Pancreas (tissue), 10 donors: Measurements from ENCODE around the gene PRR14. TPM values are rescaled to one million over a fixed set of nuclear protein-coding genes. Genes with fewer than 3 reads are reported as not detected.

Experiments used
- ATAC-seq, 4 donors: fragments of 200-7000 bp; cut with Tn5 transposase; one replicate each; pipeline versions ENCODE4 v1.8.0 to v1.9.1; 2020; ENCODE audit warnings: mild to moderate bottlenecking in 4 of 4, moderate library complexity in 4 of 4
- DNase-seq, 6 donors: peaks; one replicate each; pipeline ENCODE4 v3.0.0-alpha.2; 2020
- FAIRE-seq: peaks from 2 replicates; lab custom pipeline; 2012; peaks lifted over from hg19 to GRCh38; lab: Jason Lieb, UNC
- H3K27ac ChIP-seq, 4 donors: fragments of 200-600 bp; sonication (generic); 1 replicate in 3 of 4; 2 replicates in 1 of 4; pipeline versions ENCODE4 v1.5.0 to v1.8.0; 2020
- H3K27me3 ChIP-seq, 4 donors: fragments of 200-600 bp; one replicate each; pipeline ENCODE4 v1.8.0; 2021
- H3K36me3 ChIP-seq, 3 donors: fragments of 200-600 bp; sonication (generic) in 1 of 3; one replicate each; pipeline versions ENCODE4 v1.5.0 to v1.8.0; 2020 to 2021
- H3K4me1 ChIP-seq, 3 donors: fragments of 200-600 bp; one replicate each; pipeline ENCODE4 v1.8.0; 2021
- H3K4me3 ChIP-seq, 4 donors: fragments of 200-600 bp; sonication (generic) in 2 of 4; one replicate each; pipeline versions ENCODE4 v1.5.0 to v1.8.0; 2020 to 2021
- H3K9me3 ChIP-seq, 4 donors: fragments of 200-600 bp; one replicate each; pipeline ENCODE4 v1.8.0; 2021
- WGBS, 2 donors: extraction: QIAGEN DNeasy Blood & Tissue Kit; methylation state at CpG; one replicate each; pipeline ENCODE4 v1.1.7; 2013; 5-methylcytosine and 5-hydroxymethylcytosine counted together
- intact Hi-C, 3 donors: fragments of 100-400 bp; cut with DNase I; formaldehyde crosslinking; loops; one replicate each; pipeline versions ENCODE4 v1.11.1 to v1.14.2; 2022
- polyA plus RNA-seq, 2 donors: library from polyadenylated mRNA; stranded (reverse); fragments of 200-250 nt; gene quantifications; one replicate each; pipeline ENCODE4 v1.2.3, GENCODE V29; 2013
- total RNA-seq, 6 donors: library from RNA; stranded (reverse); fragmentation: NEBNext Ultra II Directional in 4 of 6; extraction: Animal tissue kit (Norgen Biotek cat#: 25700) in 4 of 6; gene quantifications; one replicate each; pipeline versions ENCODE4 v1.2.1 to v1.2.4, GENCODE V29; 2021 to 2023
- TF ChIP-seq, protein P1 (sequence below), 4 donors: fragments of 200-600 bp; sonication (generic) in 3 of 4; IDR thresholded peaks; one replicate each; pipeline versions ENCODE4 v1.5.0 to v1.8.0; 2021; ENCODE audit warnings: antibody characterized with exemption in 4 of 4
- donor health status: healthy with polysubstance abuse.
- donor health status: DM: no; HTN: no; CAD: no; lungs with moderate emphysema.
- donor health status: DM: no; HTN: no; CAD: no.
- donor health status: control.
- donor health status: control.
- donor health status: Bipolar disorder and iron deficiency.
- donor health status: DM: yes; HTN: yes; CAD: no.
- donor health status: DM: no; HTN: no; CAD: no.
- donor health status: DM: no; HTN: no; CAD: no.
- donor health status: DM: yes; HTN: yes; CAD: no.

Gene PRR14
- total and polyA plus RNA-seq, 8 donors, result 23.5 to 164 (median 29.7) TPM

DNA sequence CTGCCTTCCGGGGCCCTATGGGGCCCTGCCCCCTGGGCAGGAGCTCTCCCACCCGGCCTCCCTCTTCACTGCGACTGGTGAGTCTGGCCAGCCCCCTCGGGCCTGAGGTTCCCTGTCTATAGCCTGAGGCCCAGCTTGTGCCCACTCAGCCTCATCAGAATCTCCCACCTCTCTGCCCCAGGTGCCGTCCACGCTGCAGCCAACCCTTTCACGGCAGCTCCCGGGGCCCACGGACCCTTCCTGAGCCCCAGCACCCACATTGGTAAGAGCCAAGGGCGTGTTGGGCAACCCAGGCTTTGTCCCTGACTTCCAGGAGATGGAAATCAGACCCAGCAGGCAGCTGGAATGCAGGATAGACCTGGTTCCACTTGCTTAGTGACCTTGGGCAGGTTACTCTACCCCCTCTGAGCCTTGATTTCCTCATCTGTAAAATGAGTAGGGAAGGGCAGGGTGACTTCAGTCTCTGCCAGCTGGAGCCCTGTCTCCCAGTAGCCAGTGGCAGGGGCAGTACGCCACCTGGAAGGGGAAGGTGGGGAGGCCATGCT lies 16.7 kb downstream of the PRR14 start:
- TF ChIP-seq, protein P1, sequence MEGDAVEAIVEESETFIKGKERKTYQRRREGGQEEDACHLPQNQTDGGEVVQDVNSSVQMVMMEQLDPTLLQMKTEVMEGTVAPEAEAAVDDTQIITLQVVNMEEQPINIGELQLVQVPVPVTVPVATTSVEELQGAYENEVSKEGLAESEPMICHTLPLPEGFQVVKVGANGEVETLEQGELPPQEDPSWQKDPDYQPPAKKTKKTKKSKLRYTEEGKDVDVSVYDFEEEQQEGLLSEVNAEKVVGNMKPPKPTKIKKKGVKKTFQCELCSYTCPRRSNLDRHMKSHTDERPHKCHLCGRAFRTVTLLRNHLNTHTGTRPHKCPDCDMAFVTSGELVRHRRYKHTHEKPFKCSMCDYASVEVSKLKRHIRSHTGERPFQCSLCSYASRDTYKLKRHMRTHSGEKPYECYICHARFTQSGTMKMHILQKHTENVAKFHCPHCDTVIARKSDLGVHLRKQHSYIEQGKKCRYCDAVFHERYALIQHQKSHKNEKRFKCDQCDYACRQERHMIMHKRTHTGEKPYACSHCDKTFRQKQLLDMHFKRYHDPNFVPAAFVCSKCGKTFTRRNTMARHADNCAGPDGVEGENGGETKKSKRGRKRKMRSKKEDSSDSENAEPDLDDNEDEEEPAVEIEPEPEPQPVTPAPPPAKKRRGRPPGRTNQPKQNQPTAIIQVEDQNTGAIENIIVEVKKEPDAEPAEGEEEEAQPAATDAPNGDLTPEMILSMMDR (IDR thresholded peaks at IDR 0.05), result no peak
- ATAC-seq, result no peak
- intact Hi-C loops, result loop anchor here in 1 of 3 donors (10.0 kb wide), 1 partner anchor 247 kb away; no protein-coding TSS in a partner anchor
- no peak overlapping the region for H3K4me3 ChIP-seq
- peak in 1 of 6 donors; percentile 23 for DNase-seq
- no peaks in the 10 kb centered on the region for H3K27me3 ChIP-seq
- no peak overlapping the region for H3K27ac ChIP-seq
- no peaks in the 10 kb centered on the region for H3K4me1 ChIP-seq
- FAIRE-seq, result no peak
- H3K9me3 ChIP-seq, result no peaks in the 10 kb centered on the region
- WGBS, 2 donors, result 90 to 92% methylated on average over 9 to 11 of the region's 11 CpGs
- peaks cover 2 to 72% (median 53%) of the 10 kb centered on the region in 3 donors for H3K36me3 ChIP-seq

DNA sequence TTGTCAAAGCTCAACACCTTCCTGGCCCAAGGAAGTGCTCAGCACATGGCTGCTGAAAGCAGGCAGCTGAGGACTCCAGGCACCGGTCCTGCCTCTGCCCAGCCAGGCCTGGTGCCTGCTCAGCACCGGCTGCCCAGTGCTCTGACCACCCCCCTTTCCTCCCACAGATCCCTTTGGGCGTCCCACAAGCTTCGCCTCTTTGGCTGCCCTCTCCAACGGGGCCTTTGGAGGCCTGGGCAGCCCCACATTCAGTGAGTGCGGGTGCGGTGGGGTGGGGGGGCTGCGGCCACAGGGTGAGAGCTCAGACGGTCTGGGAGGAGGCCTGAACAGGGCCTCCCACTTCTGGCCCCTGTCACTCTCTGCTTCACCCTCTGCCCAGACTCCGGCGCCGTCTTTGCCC lies 17.6 kb downstream of the PRR14 start:
- peak in 1 of 6 donors; percentile 26 for DNase-seq
- WGBS, 2 donors, result 91 to 94% methylated on average over 12 of the region's 12 CpGs
- no peak for FAIRE-seq
- H3K9me3 ChIP-seq, result no peaks in the 10 kb centered on the region
- TF ChIP-seq, protein P1 (IDR thresholded peaks at IDR 0.05), result no peak
- ATAC-seq, result no peak
- no peaks in the 10 kb centered on the region for H3K4me1 ChIP-seq
- no peak overlapping the region for H3K4me3 ChIP-seq
- H3K27me3 ChIP-seq, result no peaks in the 10 kb centered on the region
- intact Hi-C loops, result loop anchor here in 1 of 3 donors (10.0 kb wide), 1 partner anchor 246 kb away; no protein-coding TSS in a partner anchor
- H3K27ac ChIP-seq, result no peak overlapping the region
- H3K36me3 ChIP-seq, result peaks cover 2 to 64% (median 52%) of the 10 kb centered on the region in 3 donors

DNA sequence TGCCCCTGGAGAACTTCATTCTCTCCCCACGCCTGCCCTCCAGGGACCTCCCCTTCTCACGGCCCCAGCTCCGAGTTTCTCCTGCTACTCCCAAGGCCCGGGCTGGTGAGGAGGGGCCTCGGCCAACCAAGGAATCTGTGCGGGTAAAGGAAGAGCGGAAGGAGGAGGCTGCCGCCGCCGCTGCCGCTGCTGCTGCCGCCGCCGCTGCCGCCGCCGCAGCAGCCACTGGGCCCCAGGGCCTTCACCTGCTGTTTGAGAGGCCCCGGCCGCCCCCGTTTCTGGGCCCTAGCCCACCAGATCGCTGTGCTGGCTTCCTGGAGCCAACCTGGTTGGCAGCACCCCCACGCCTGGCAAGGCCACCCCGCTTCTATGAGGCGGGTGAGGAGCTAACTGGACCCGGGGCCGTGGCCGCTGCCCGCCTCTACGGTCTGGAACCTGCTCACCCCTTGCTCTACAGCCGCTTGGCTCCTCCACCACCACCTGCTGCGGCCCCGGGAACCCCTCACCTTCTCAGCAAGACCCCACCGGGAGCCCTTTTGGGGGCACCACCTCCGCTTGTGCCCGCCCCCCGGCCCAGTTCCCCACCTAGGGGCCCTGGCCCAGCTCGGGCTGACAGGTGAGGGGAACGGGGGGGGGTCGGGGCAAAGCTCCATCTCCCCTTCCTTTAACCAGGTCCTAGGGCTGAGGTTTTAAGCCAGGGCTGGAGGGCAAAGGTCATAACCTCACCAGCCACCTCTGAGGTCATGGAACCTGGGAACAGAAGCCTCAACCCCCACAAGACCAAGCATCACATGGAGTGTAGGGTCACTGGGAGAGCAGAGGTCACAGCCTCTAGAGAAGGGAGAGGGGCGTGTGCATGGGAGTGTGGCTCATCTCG lies 18.5 kb downstream of the PRR14 start:
- ATAC-seq (peak in 1 of 4 donors; percentile 6), FAIRE-seq (no peak)
- intact Hi-C loops, result loop anchor here in 1 of 3 donors (10.0 kb wide), 1 partner anchor 246 kb away; no protein-coding TSS in a partner anchor

DNA sequence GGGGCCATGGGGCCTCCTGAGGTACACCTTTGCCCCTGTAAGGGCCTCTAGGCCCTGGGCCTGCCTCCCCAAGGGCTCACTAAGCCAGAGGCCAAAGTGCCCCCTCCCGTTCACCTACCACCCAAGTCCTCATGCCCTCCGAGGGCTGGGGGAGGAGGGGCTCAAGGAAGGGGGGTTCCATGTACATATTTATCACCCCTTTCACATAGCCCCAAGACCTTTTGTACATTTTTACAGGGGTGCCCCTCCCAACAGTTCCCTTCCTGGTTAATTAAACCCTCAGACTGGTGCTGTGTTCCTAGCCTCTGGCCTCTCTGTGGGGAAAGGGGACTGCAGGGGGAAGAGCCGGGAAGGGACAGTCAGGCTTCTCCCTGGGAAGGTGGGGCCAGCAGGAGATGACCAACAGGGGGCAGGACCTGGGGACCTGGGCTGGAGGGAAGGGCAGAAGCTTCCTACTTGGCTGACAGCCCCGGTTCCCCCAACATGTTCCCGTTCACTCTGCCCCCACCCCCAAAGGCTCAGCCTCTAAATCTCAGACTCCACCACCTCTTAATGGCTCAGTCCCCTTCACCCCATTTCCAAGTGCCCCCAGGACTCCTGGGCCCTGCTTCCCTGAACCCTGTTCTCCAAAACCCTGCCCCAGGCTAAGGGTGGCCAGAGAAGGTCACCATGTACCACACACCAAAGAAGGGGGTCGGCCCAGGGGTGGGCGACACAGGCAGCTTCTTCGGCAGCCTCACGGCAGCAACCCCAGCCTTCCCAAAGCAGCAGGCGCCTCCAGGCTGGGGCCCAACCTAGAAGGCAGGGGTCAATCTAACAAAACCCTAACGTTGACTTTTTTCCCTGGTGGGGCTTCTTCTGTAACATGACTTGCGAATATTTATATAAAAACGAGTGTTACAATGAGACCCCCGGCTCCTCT lies 19.4 kb downstream of the PRR14 start:
- H3K27me3 ChIP-seq, result no peaks in the 10 kb centered on the region
- no peak overlapping the region for H3K4me3 ChIP-seq
- H3K9me3 ChIP-seq, result no peaks in the 10 kb centered on the region
- ATAC-seq (peak in 1 of 4 donors; percentile 14), FAIRE-seq (no peak), DNase-seq (peak in 1 of 6 donors; percentile 22)
- WGBS, 2 donors, result 86 to 87% methylated on average over 14 of the region's 14 CpGs
- TF ChIP-seq, protein P1 (IDR thresholded peaks at IDR 0.05), result no peak
- H3K4me1 ChIP-seq, result no peaks in the 10 kb centered on the region
- no peak overlapping the region for H3K27ac ChIP-seq
- intact Hi-C loops, result loop anchor here in 1 of 3 donors (10.0 kb wide), 1 partner anchor 245 kb away; no protein-coding TSS in a partner anchor
- H3K36me3 ChIP-seq, result peaks cover 2 to 51% (median 43%) of the 10 kb centered on the region in 3 donors

More for the DNA sequence above, 18.5 kb downstream of the PRR14 start:
- H3K9me3 ChIP-seq, result no peaks in the 10 kb centered on the region
- H3K36me3 ChIP-seq, result peaks cover 2 to 60% (median 52%) of the 10 kb centered on the region in 3 donors
- H3K27ac ChIP-seq, result no peak overlapping the region
- 94 to 96% methylated on average over 38 to 41 of the region's 41 CpGs for WGBS, 2 donors
- H3K27me3 ChIP-seq, result no peaks in the 10 kb centered on the region
- TF ChIP-seq, protein P1 (IDR thresholded peaks at IDR 0.05), result no peak
- no peak overlapping the region for H3K4me3 ChIP-seq
- H3K4me1 ChIP-seq, result no peaks in the 10 kb centered on the region
- DNase-seq, result peak in 2 of 6 donors; percentile 38 to 74
